Measurements from ENCODE around the gene ATP2C2.

GRCh38 chr16:84330685-84331050, 37.7 kb upstream of the ATP2C2 start:
- TF ChIP-seq, protein P1, sequence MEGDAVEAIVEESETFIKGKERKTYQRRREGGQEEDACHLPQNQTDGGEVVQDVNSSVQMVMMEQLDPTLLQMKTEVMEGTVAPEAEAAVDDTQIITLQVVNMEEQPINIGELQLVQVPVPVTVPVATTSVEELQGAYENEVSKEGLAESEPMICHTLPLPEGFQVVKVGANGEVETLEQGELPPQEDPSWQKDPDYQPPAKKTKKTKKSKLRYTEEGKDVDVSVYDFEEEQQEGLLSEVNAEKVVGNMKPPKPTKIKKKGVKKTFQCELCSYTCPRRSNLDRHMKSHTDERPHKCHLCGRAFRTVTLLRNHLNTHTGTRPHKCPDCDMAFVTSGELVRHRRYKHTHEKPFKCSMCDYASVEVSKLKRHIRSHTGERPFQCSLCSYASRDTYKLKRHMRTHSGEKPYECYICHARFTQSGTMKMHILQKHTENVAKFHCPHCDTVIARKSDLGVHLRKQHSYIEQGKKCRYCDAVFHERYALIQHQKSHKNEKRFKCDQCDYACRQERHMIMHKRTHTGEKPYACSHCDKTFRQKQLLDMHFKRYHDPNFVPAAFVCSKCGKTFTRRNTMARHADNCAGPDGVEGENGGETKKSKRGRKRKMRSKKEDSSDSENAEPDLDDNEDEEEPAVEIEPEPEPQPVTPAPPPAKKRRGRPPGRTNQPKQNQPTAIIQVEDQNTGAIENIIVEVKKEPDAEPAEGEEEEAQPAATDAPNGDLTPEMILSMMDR (IDR thresholded peaks at IDR 0.05; ENCODE audit: insufficient read depth, low read length): no peak
- no peak for TF ChIP-seq POLR2AphosphoS5 (IDR thresholded peaks at IDR 0.05; ENCODE audit: low read depth)

All from HL-60 (cell line).